NCI-H526 (cell line): Measurements from ENCODE around the gene SARNP.
"Not testable (repeated sequence)": the region's sequence is repeated elsewhere in the genome, so short reads cannot be mapped to it uniquely, and the experiment has no call there.

Source experiments
- DNase-seq, 2 experiments: peaks; one replicate each; lab custom pipeline; 2025; lab: John Stamatoyannopoulos, UW

The SARNP gene

GRCh38 chr12:55797068-55797467, 20.5 kb downstream of the SARNP start:
- peak; percentile 7 to 44 for DNase-seq

GRCh38 chr12:55795950-55796349, 21.6 kb downstream of the SARNP start:
- DNase-seq, result no peak

DNA sequence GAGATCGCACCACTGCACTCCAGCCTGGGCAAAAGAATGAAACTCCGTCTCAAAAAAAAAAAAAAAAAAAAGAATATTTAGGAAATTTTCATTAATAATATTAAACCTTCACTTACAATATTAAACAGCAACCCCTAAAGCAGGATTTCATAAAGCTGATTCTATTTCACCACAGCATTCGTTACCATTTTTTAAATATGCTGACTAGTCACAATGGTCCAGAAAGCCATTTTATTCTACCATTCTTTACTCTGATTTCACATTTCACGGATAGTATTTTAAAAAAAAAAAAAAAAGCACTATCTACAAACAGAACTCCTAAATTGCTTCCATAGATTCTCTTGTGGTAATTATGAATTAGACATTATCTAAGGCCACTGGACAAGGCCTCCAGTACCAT, 27.6 kb downstream of the SARNP start:
- no peak for DNase-seq

DNA sequence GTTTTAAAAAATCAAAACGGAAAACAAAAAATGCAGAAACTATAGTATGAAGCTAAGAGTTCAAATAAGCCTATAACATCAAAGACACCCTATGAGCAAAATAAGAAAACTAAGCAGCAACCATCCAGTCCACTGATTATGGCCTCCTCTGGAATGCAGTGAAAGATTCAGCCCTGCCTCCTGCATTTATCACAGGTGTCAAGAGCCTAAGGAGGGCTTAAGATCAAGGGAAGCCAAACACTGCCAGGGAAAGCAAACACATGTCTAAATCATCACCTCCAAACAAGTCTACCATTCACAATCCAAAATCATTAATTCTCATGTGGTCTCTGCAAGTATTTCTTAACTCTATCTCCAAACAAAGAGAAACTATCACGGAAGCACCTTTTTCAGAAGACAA, 28.4 kb downstream of the SARNP start:
- DNase-seq, result no peak

DNA sequence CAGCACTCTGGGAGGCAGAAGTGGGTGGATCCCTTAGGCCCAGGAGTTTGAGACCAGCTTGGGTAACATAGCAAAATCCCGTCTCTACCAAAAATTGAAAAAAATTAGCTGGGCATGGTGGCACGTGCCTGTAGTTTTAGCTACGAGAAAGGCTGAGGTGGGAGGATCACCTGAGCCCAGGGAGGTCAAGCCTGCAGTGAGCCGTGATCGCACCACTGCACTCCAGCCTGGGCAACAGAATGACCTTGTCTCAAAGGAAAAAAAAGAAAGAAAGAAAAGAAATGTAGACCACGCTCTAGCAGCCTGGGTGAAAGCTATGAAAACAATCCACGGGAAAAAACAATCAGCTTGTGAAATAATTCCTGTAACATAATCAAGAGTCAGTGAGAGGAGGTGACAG, 29.0 kb downstream of the SARNP start:
- DNase-seq, result no peak

GRCh38 chr12:55780685-55781084, 36.8 kb downstream of the SARNP start:
- DNase-seq, result no peak

- DNase-seq, result no peak
Observed at GRCh38 chr12:55777856-55778255, 39.7 kb downstream of the SARNP start.

DNA sequence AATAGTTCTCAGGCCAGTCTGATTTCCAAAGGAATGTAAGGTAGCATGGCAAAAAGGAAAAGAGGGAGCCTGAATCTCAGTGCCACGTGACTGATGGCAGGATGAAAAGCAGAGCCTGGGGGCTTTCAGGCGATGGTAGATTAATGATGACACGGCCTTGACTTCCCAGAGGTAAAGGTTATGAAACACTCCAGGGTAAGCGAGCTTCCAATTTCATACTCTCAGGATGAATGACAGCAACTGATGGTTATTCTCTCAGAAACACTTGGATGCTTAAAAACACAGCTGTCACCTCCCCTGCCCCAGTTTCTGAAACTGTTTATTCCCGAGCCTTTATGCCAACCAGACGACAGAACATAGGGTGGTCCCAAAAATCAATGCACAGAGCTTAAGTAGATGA, 45.8 kb downstream of the SARNP start:
- no peak for DNase-seq

GRCh38 chr12:55767156-55767555, 50.4 kb downstream of the SARNP start:
- DNase-seq, result no peak

- no peak for DNase-seq
Observed at GRCh38 chr12:55765736-55766290, 51.7 kb downstream of the SARNP start.

GRCh38 chr12:55762646-55763045, 54.9 kb downstream of the SARNP start:
- no peak for DNase-seq

- DNase-seq, result no peak
Observed at GRCh38 chr12:55760663-55761062, 56.9 kb downstream of the SARNP start.

GRCh38 chr12:55758575-55758974, 58.9 kb downstream of the SARNP start:
- not testable (repeated sequence) for DNase-seq

DNA sequence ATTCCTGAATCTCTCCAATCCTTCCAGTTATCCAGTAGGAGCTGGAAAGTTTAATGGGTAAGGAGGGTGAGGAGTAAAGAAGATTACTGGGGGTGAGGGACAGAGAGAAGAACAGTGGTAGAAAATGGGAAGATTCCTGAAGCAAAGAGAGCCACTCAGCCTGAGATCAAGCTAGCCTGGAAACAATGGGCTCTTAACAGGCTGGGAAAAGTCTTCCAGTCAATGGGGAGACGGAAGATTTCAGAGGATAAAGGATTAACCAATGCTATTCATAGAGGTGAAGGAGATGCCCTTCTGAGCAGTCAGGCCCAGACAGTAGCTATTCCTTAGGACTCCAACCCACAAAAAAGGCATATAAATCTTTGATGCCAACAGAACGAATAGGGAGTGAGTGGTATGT, 59.8 kb downstream of the SARNP start:
- DNase-seq, result no peak

- no peak for DNase-seq
Observed at GRCh38 chr12:55755246-55755645, 62.3 kb downstream of the SARNP start.

DNA sequence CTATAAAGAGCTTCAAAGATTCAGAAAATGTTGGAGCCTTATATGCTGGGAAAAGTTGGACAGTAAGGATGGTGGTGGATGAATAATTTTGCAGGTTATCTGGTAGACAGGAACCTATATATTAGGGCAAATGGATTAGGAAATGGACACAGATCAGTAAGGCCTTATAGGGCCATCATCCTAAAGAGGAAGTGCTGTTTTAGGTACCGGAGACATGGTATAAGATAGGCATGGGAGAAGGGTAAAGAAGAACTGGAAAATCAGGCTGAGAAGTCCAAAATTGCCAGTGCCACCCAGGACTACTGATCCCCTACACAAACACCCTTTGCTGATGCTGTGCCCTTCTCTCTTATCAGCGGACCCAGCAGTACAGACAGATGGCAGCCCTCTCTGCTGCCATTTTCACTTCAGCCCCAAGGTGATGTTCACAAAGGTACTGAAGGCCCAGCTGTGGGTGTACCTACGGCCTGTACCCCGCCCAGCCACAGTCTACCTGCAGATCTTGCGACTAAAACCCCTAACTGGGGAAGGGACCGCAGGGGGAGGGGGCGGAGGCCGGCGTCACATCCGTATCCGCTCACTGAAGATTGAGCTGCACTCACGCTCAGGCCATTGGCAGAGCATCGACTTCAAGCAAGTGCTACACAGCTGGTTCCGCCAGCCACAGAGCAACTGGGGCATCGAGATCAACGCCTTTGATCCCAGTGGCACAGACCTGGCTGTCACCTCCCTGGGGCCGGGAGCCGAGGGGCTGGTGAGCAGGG, 69.1 kb downstream of the SARNP start:
- DNase-seq, result no peak

DNA sequence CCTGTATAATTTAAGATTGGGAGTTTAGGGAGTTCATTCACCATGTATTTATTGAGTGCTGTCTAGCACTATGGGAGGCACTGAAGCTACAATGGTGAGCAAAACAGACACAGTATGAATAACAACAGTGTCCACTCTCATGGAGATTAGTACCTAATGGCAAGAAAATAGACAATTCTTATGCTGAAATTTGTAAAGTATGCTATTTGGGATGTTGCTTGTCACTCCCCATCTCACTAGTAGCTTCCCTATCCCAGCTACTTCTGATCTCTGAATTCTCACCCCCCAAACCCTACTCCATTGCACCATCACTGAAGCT, 70.7 kb downstream of the SARNP start:
- DNase-seq, result no peak

DNA sequence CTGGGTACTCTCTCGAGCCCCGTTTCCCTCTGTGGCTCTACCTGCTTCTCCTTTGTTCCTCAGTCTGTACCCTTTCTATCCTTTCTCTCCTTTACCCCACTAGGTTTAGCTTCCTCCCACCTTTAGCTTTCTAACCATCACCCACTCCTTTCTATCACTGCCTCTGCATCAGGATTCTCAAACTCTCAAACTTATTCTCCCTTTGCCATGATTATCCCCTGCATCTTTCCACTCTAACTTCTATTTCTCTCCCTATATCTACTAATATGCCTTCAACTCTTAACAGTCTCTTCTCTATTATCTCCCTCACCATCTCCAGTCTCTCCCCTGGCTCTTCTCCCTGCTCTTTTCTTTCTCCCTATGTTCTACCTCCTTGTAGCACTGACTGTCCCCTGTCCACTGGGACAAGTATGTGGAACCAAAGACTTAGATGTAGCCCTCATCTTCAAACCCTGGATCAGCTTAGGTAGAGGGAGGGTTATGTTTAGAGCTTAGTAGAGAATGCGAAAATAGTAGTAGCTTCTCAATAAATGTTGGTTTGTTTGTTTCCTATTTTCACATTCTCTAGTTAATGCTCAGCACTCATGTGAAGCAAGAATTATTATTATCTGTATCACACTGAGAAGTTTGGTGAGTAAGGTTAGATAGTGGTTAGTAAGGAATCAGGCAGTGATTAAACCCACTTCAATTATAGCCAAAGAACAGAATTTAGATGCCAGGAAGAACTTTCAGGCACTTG, 71.2 kb downstream of the SARNP start:
- no peak for DNase-seq

GRCh38 chr12:55745361-55746173, 72.0 kb downstream of the SARNP start:
- peak; percentile 89 to 97 for DNase-seq

DNA sequence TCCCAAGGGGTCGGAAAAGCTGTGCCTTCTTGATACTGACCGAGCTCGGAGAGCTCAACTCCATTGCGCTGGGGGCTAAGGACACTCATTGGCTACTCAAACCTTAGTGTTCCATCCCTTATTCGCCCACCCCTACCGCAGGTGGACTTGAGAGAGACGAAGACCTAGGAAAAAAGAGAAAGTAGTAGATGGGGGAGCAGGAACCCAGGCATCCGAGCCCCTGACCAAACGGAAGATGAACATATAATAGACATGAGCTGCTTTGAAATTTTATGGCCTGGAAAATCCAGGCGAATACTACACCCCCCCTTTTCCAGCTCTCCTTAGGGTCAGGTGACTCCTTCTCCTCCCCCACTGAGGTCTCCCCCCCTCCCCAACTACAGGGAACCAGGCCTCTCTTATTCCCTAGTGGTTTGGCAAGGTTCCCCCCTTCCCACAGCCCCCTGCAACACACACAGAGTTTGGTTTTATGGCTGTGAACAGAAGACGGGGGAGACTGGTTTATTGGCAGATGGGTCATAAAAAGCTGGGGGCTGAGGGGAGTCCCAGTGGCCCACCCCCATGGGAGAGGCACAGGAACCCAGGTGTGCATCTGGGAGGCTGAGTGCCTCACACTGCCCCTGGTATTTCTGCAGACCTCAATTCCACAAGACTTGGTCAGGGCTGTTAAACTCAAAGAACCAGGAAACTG, 73.0 kb downstream of the SARNP start:
- DNase-seq, result no peak

GRCh38 chr12:55743406-55744339, 73.9 kb downstream of the SARNP start:
- peak in 1 of 2 experiments; percentile 72 for DNase-seq
